Left ventricle myocardium superior (tissue), 1 donor: ENCODE data around the gene KRIT1. TPM values are rescaled to one million over a fixed set of nuclear protein-coding genes. Genes with fewer than 3 reads are reported as not detected.
"Not testable (repeated sequence)": the region's sequence is repeated elsewhere in the genome, so short reads cannot be mapped to it uniquely, and the experiment has no call there.

Source experiments
- ATAC-seq: fragments of 200-7000 bp; cut with Tn5 transposase; one replicate; pipeline ENCODE4 v1.9.1; 2020; ENCODE audit warnings: mild to moderate bottlenecking, moderate library complexity
- DNase-seq: peaks from one replicate; pipeline ENCODE4 v3.0.0-alpha.2; 2020
- intact Hi-C: fragments of 100-400 bp; cut with micrococcal nuclease; formaldehyde crosslinking; loops from one replicate; pipeline ENCODE4 v1.11.0; 2022
- microRNA-seq: library from miRNA; unstranded; fragments of <30 nt; microRNA quantifications from one replicate; pipeline ENCODE4 v1.2.0, GENCODE V29; 2020; ENCODE audit warnings: borderline number of aligned reads
- total RNA-seq: library from RNA; stranded (reverse); fragmentation: NEBNext Ultra II Directional; extraction: Animal tissue kit (Norgen Biotek cat#: 25700); gene quantifications from one replicate; pipeline ENCODE4 v1.2.1, GENCODE V29; 2021
- donor health status: DM: no; HTN: yes; CAD: no; lungs with severe emphysema.

Gene KRIT1
- total RNA-seq, 1 donor from 2014 or later = 23.9 TPM

DNA sequence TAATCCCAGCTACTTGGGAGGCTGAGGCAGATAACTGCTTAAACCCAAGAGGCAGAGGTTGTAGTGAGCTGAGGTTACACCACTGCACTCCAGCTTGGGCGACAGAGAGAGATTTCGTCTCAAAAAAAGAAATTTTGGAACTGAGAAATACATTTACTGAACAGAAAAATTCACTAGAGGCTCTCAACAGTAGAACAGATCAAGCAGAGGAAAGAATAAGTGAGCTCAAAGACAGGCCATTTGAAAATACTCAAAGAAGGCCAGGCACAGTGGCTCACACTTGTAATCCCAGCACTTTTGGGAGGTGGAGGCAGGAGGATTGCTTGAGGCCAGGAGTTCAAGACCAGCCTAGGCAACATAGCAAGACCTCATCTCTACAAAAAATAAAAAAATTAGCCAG lies 76.2 kb downstream of the KRIT1 start:
- intact Hi-C loops, DNase-seq, ATAC-seq: not testable (repeated sequence)

GRCh38 chr7:92161271-92161670 lies 84.4 kb downstream of the KRIT1 start:
- DNase-seq = no peak
- intact Hi-C loops = no loop called here
- ATAC-seq = no peak

DNA sequence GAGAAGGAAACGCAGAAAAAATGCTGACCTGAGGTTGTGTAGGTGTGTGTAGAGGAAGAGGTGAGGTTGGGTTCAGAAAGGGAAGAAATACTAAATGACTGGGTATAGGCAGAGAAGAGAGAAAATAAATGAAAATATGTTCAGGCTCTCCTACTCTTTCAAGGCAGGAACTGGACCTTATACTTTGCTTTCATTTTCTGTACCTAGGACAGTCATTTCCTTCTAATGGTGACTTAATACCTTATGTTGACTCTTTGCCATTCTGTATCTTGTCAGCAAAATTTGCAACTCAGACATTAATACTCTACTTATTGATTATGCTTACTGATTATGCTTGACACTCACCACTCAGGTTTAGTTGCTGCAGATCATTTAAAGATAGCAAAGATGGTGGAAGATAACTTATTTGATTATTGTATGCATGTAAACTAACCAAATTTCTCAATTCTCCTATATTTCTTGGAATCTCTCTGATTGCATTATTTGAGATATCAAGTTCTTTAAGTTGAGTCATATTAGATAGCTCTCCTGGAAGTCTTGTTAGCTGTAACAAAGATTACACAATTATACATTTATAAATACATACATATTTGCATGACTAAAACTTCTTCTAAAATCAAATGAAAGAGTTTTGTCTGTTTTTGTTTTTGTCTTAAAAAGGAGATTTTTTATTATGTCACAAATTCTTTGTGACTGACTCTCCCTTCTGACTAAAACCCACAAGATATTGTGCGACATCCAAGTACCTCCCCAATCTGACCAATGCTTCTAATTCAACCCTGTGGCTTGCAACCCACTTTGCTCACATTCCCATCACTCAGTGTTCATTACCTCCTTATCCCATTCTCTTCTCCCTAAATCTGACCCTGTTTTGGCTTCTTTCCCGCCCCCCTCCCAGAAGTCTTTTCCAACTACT lies 86.8 kb downstream of the KRIT1 start:
- intact Hi-C loops = no loop called here
- DNase-seq = no peak
- no peak for ATAC-seq

GRCh38 chr7:92156990-92157389 lies 88.7 kb downstream of the KRIT1 start:
- no peak for DNase-seq
- ATAC-seq = no peak
- intact Hi-C loops = no loop called here

DNA sequence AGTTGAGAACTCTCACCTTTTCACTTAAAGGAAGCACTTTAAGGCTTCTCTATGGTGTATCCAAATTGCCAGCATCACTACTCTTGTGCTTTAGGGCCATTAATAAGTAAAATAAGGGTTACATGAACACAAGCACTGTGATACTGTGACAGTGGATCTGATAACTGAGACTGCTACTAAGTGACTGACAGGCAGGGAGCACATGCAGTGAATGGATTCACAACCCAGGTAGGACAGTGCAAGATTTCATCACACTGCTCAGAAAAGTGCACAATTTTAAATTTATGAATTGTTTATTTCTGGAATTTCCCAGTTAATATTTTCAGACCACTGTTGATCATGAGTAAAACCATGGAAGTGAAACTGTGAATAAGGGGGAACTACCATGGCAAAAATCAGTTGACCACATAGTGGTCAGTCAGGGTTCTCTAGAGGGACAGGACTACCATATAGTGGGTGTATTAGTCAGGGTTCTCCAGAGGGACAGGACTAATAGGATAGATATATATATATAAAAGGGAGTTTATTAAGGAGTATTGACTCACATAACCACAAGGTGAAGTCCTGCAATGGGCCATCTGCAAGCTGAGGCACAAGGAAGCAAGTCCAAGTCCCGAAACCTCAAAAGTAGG lies 90.5 kb downstream of the KRIT1 start:
- no peak for ATAC-seq
- intact Hi-C loops = no loop called here

GRCh38 chr7:92150450-92151017 lies 95.2 kb downstream of the KRIT1 start:
- DNase-seq (no peak), ATAC-seq (no peak)
- intact Hi-C loops = no loop called here

More for the DNA sequence above, 90.5 kb downstream of the KRIT1 start:
- no peak for DNase-seq

DNA sequence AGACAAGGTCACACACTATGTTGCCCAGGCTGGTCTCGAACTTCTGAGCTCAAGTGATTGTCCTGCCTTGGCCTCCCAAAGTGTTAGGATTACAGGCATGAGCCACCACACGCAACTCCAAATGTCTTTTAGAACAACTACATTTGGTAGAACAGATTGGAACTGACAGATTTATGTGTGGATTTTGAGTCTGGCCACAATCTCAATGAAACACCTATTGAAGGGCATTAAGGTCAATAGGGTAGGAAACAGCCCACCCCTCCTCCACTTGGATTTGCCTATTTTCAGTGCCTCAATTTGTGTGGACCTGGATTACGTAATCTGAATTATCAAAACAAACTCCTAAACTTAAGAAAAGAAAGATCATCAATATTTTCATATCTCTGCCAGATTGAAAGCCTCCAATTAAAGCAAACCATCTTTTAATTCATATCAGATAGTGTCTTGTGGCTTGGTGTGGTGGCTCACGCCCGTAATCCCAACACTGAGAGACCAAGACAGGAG lies 95.9 kb downstream of the KRIT1 start:
- DNase-seq (no peak), ATAC-seq (no peak)
- intact Hi-C loops = no loop called here

Small RNA genes within 50 kb of the gene (microRNA-seq; reads per million reads assigned to microRNA genes)
- not detected for gene MIR1285-1

Other genes starting within 250 kb of the KRIT1 start
- 17.6 TPM for gene CYP51A1, start 111.4 kb downstream of the KRIT1 start, total RNA-seq
- gene LRRD1, start 66.8 kb downstream of the KRIT1 start, total RNA-seq = not detected
- 39.3 TPM for gene ANKIB1, start 60 bp upstream of the KRIT1 start, total RNA-seq
- 13.1 TPM for gene GATAD1, start 201.6 kb upstream of the KRIT1 start, total RNA-seq
- not detected for gene ERVW-1, start 232.0 kb upstream of the KRIT1 start, total RNA-seq